Adrenal gland (tissue), 12 donors: Measurements from ENCODE around the gene CAPN8. TPM values are rescaled to one million over a fixed set of nuclear protein-coding genes. Genes with fewer than 3 reads are reported as not detected.

ENCODE experiments used
- DNase-seq, 7 donors: peaks; one replicate each; pipeline ENCODE4 v3.0.0-alpha.2; 2019 to 2020
- H3K27ac ChIP-seq, 5 donors: fragments of 200-600 bp; sonication (generic) in 4 of 5; 1 replicate in 3 of 5; 2 replicates in 2 of 5; pipeline versions ENCODE4 v1.5.1 to v1.8.0; 2016 to 2020; ENCODE audit warnings: mild to moderate bottlenecking in 1 of 5
- H3K27me3 ChIP-seq: fragments of 200-600 bp; 2 replicates; pipeline ENCODE4 v1.8.0; 2021
- H3K36me3 ChIP-seq, 2 donors: fragments of 200-600 bp; replicated peaks in 1 of 2; 1 replicate in 1 of 2; 2 replicates in 1 of 2; pipeline versions ENCODE4 v1.5.1 to v1.8.0; 2018 to 2022
- H3K4me1 ChIP-seq, 2 donors: fragments of 200-600 bp; replicated peaks in 1 of 2; 1 replicate in 1 of 2; 2 replicates in 1 of 2; pipeline versions ENCODE4 v1.5.1 to v1.8.0; 2018 to 2021
- H3K4me3 ChIP-seq, 4 donors: fragments of 200-600 bp; sonication (generic) in 3 of 4; one replicate each; pipeline ENCODE4 v1.5.1; 2016 to 2018
- H3K9me3 ChIP-seq, 3 donors: fragments of 200-600 bp; sonication (generic) in 1 of 3; replicated peaks in 1 of 3; 1 replicate in 2 of 3; 2 replicates in 1 of 3; pipeline versions ENCODE4 v1.5.1 to v1.8.0; 2016 to 2021
- CTCF ChIP-seq, 6 experiments: fragments of 450-650 bp in 4 of 6; fragments of 200-600 bp in 2 of 6; sonication (generic) in 1 of 6; IDR thresholded peaks; 1 replicate in 5 of 6; 2 replicates in 1 of 6; pipeline versions ENCODE4 v1.5.1 to v1.8.0; 2016 to 2021; ENCODE audit warnings: antibody characterized with exemption in 6 of 6, mild to moderate bottlenecking in 2 of 6, moderate library complexity in 1 of 6
- POLR2A ChIP-seq, 2 donors: fragments of 450-650 bp; IDR thresholded peaks; one replicate each; pipeline ENCODE4 v1.6.1; 2017; ENCODE audit warnings: antibody characterized with exemption in 2 of 2, mild to moderate bottlenecking in 2 of 2, moderate library complexity in 1 of 2
- whole genome bisulfite sequencing, 4 donors: extraction: QIAGEN DNeasy Blood & Tissue Kit in 2 of 4; methylation state at CpG; one replicate each; pipeline versions ENCODE4 v1.1.5 to v1.1.7; 2013 to 2017; 5-methylcytosine and 5-hydroxymethylcytosine counted together
- intact Hi-C, 2 donors: fragments of 100-400 bp; cut with DNase I; formaldehyde crosslinking; loops; one replicate each; pipeline versions ENCODE4 v1.14.1 to v1.15.0; 2022 to 2023
- polyA plus RNA-seq, 3 donors: library from polyadenylated mRNA; stranded (reverse); fragments of 200-250 nt in 2 of 3; fragments of 350-450 nt in 1 of 3; fragmentation: Illumina TruSeq in 1 of 3; extraction: RNeasy Lipid Tissue Mini Kit (QIAGEN cat#74804) in 1 of 3; gene quantifications; one replicate each; pipeline ENCODE4 v1.2.3, GENCODE V29; 2013 to 2014
- total RNA-seq, 9 donors: library from RNA; depleted of rRNA in 4 of 9; stranded (reverse); fragments of >200 nt in 4 of 9; fragments of 120-200 nt in 1 of 9; fragmentation: NEBNext Ultra II Directional in 1 of 9; extraction: Animal tissue kit (Norgen Biotek cat#: 25700) in 1 of 9; gene quantifications; one replicate each; pipeline versions ENCODE4 v1.1.0 to v1.2.4, GENCODE V29; 2013 to 2023
- donor health status: healthy with polysubstance abuse.
- donor health status: Bipolar disorder and iron deficiency.
- donor health status: DM: yes; HTN: yes; CAD: no.
- donor health status: DM: no; HTN: no; CAD: no.
- donor health status: DM: no; HTN: no; CAD: no.
- donor health status: DM: yes; HTN: yes; CAD: no.

The CAPN8 gene
- total and polyA plus RNA-seq, 12 donors: 0.14 to 1.7 (median 0.79) TPM; not detected in 4

- Histone ChIP-seq H3K4me1 (peaks cover 12 to 16% of the 10 kb centered on the region in 2 donors), H3K36me3 (no peaks in the 10 kb centered on the region), H3K4me3 (no peak overlapping the region), H3K27ac (no peak overlapping the region), H3K27me3 (no peaks in the 10 kb centered on the region), H3K9me3 (no peaks in the 10 kb centered on the region)
- WGBS, 4 donors: 70 to 88% (median 76%) methylated on average over 17 of the region's 17 CpGs
- TF ChIP-seq POLR2A (IDR thresholded peaks at IDR 0.05): no peak
- no peak for TF ChIP-seq CTCF (IDR thresholded peaks at IDR 0.05)
- no peak for DNase-seq
- intact Hi-C loops: no loop called here
Measured at GRCh38 chr1:223622132-223622842, 43.2 kb downstream of the CAPN8 start.

- Histone ChIP-seq H3K9me3 (no peaks in the 10 kb centered on the region), H3K36me3 (no peaks in the 10 kb centered on the region), H3K27ac (peak overlapping the region in 1 of 5 donors; percentile 20), H3K4me1 (peaks cover 12 to 16% of the 10 kb centered on the region in 2 donors), H3K27me3 (no peaks in the 10 kb centered on the region), H3K4me3 (no peak overlapping the region)
- intact Hi-C loops: no loop called here
- TF ChIP-seq CTCF (IDR thresholded peaks at IDR 0.05): no peak
- no peak for TF ChIP-seq POLR2A (IDR thresholded peaks at IDR 0.05)
- peak in 4 of 7 donors; percentile 18 to 38 (median 24) for DNase-seq
- WGBS, 4 donors: 76 to 87% (median 82%) methylated on average over 10 of the region's 10 CpGs
Measured at GRCh38 chr1:223621312-223621734, 44.2 kb downstream of the CAPN8 start.

- Histone ChIP-seq H3K27ac (peak overlapping the region in 2 of 5 donors; percentile 56 to 65), H3K36me3 (no peaks in the 10 kb centered on the region), H3K4me3 (no peak overlapping the region), H3K9me3 (no peaks in the 10 kb centered on the region), H3K4me1 (peaks cover 12 to 16% of the 10 kb centered on the region in 2 donors), H3K27me3 (no peaks in the 10 kb centered on the region)
- DNase-seq: peak; percentile 76 to 86 (median 81)
- TF ChIP-seq POLR2A (IDR thresholded peaks at IDR 0.05): no peak
- no peak for TF ChIP-seq CTCF (IDR thresholded peaks at IDR 0.05)
- intact Hi-C loops: no loop called here
- WGBS, 4 donors: 30 to 50% (median 35%) methylated on average over 9 of the region's 9 CpGs
Measured at GRCh38 chr1:223620297-223620897, 45.1 kb downstream of the CAPN8 start.

GRCh38 chr1:223618680-223619079 is 46.8 kb downstream of the CAPN8 start:
- Histone ChIP-seq H3K36me3 (no peaks in the 10 kb centered on the region), H3K27me3 (no peaks in the 10 kb centered on the region), H3K9me3 (no peaks in the 10 kb centered on the region), H3K4me1 (peaks cover 12 to 16% of the 10 kb centered on the region in 2 donors), H3K4me3 (no peak overlapping the region), H3K27ac (no peak overlapping the region)
- 93 to 96% (median 95%) methylated on average over 5 of the region's 5 CpGs for WGBS, 4 donors
- intact Hi-C loops: no loop called here
- no peak for DNase-seq
- TF ChIP-seq CTCF (IDR thresholded peaks at IDR 0.05) (no peak), POLR2A (IDR thresholded peaks at IDR 0.05) (no peak)
